GM18505 (cell line): ENCODE measurements around the gene GNB1.
A peak's percentile ranks its signal among the peaks of the same experiment; 100 is the strongest.
"Not testable (repeated sequence)": the region's sequence is repeated elsewhere in the genome, so short reads cannot be mapped to it uniquely, and the experiment has no call there.

Experiments
- ATAC-seq: cut with Tn5 transposase; IDR thresholded peaks from one replicate; pipeline ENCODE4 v1.9.1; 2021; ENCODE audit not compliant: unreplicated experiment
- POLR2A ChIP-seq: IDR thresholded peaks from 4 replicates; pipeline ENCODE4 v1.6.1; 2011; ENCODE audit warnings: borderline replicate concordance; ENCODE audit not compliant: insufficient read depth, insufficient read length; ENCODE audit errors: extremely low read depth

GNB1 gene

DNA sequence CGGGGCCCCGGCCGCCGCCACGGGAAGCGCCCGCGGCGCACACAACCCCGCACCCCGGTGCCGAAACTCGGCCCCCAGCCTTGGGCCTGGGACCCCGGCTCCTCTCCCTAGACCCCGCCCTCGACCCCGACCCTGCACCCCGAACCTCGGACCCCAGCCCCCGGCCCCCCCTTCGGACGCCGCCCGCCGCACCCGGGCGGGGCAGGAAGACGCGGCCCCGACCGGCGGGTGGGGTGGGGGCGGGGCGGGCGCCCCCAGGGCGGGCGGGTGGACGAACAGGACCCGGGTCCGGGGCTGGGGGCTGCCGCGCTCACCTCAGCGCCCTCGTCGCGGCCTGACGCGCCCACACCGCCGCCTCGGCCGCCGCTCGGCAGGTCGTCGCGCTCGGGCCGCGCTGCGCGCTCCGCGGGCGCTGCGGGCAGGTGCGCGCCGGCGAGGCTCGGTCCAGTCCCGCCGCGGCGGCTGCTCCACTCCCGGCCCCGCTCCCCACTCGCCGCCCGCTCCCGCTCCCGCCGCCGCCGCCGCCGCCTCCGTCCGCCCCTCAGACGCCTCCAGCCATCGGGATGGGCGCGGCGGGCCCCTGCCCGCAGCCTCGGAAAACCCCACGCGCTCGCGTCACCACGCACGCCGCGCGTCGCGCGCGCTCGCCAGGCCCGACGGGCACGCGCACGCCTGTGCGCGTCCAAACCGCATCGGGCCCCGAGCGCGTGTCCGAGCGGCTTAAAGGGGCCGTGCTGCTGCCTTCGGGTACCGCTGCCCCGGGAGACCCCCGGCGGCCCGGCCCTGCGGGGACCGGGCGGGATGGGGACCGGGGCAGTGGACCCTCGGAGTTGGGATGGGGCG lies at the start of gene GNB1:
Gene GNB1, minus strand, starts transcription at position 582 of the 843 bp plus-strand sequence. CDS start 65,634 bp downstream, outside the sequence.
- TF ChIP-seq POLR2A: peak; percentile 60
- ATAC-seq: peak; percentile 64

DNA sequence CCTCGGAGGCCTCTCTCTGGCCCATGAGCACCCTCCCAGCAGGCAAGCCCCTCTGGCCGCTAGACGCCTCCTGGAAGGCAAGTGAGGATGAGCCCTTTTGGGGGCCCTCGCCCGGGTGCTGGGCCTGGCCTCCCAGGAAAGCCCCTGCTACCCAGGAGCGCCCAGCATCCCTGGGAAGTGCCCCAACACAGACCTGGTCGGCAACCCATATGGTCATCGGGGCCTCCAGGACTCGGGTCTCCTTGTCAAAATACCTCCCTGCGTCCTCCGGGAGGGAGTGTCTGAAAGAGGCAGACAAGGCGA lies 49.2 kb upstream of the GNB1 start:
- no peak for ATAC-seq
- TF ChIP-seq POLR2A: no peak

DNA sequence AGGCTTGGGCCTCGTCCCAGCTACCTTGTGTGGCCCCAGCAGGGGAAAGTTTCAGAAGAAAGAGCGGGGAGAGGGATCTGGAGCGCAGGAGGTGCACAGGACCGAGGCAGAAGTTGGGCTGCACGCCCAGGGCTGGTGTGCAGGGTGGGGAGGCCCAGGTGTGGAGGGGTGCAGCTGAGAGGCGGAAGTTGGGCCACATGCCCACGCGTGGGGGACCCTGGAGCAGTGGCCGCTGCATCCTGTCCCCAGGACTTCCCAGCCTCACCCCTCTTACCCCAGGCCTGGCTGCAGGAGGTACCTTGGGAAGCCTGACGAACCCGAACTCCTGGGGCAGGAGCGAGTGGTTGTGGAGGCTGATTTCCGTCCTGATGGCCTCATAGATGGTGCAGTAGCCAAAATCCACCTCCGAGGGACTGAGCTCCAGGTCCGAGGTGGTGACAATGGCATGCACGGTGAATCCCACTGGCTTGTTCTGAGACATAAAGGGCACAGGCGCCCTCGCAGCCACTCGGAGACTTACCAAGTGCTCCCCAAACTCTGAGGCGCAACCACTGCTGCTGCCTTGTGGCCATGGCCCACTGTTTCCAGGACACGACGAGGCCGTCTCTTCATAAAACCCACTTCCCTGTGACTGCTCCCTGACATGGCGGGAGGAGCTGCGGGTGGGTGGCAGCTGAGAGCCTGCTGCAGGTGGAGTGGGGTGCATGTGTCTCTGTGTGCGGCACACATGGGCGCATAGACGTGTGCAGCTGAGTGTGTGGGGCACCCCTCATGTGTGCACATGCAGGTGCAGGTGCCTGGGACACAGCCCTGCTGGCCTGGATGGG lies 48.6 kb upstream of the GNB1 start:
- ATAC-seq: no peak
- TF ChIP-seq POLR2A: no peak

DNA sequence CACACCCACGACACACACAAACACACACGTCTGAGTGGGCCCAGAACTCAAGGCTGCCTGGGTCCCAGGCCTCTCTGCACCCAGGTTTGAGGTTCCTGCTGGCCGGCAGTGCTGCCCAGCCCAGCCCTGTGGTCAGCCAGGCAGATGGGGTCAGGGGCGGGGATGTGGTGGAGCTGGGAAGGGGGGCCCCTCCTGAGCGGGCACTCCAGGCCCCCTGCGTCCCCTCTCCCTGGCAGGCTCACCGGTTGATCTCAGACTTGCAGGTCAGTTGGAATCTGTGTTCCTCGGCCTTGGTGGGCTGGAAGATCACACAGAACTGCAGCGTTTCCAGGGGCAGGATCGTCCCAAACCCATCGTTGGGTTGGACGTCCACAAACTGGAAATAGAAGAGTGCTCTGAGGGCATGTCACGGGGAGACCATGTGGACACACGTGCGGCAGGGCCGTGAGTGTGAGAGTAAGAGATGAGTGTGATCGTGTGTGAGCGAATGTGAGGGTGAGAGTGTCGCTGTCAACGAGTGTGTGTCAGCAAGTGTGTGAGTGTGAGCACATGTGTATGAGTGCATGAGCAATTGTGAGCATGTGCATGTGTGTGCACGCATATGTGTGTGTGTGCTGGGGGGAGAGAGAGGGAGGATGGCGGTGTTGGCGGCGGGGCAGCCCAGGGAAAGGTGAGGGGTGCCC lies 47.9 kb upstream of the GNB1 start:
- no peak for ATAC-seq

DNA sequence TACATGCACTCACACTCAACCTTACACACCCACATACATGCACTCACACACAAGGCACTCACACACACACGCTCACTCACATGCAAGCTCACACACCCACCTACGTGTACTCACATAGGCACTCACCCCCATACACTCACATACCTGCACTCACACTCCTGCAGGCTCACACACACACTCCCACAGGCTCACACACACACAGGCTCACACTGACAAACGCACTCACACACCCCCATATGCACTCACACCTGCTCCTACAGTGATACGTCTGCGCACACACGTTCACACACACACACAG lies 47.3 kb upstream of the GNB1 start:
- ATAC-seq: no peak
- TF ChIP-seq POLR2A: no peak

More for the DNA sequence above, 47.9 kb upstream of the GNB1 start:
- no peak for TF ChIP-seq POLR2A

DNA sequence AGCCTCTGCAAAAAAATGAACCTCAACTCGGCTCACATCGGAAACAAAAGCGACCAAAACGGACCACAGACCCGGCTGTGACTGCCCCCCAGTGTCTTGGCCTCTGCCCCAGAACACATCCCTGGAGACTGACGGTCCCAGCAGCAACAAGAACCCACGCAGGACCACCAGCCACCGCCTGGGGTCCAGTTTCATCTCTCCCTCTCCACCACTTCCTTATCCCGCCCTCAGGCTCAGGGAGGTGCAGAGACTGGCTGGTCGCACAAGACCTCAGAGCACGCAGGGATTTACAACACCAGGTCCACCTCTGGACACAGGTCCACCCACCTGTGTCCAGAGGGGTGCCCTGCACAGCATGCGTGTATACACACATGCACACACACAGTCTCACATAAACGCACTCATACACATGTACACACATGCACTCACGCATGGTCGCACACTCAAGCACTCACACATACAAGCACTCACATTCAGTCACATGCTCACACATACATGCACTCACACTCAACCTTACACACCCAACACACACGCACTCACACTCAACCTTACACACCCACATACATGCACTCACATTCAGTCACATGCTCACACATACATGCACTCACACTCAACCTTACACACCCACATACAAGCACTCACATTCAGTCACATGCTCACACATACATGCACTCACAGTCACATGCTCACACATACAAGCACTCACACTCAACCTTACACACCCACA lies 46.8 kb upstream of the GNB1 start:
- TF ChIP-seq POLR2A: no peak
- no peak for ATAC-seq

DNA sequence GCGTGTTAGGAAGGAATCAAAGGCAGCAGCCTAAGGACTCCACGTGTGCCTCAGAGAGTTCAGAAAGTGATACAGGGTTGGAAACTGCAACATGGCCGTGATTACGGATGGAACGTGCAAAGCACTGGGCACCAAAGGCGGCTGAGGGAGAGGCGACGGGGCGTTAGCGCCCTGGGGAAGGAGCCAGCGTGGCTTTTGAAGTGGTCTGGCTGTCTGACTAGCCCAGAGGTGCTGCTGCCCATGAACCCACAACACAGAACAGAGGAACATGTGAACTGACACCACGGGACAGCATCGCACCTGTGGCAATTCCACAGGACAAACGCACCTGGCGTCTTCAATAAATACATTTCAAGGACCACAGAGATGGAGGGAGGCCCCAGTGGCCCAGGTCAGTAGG lies 46.2 kb upstream of the GNB1 start:
- ATAC-seq: no peak
- TF ChIP-seq POLR2A: no peak

DNA sequence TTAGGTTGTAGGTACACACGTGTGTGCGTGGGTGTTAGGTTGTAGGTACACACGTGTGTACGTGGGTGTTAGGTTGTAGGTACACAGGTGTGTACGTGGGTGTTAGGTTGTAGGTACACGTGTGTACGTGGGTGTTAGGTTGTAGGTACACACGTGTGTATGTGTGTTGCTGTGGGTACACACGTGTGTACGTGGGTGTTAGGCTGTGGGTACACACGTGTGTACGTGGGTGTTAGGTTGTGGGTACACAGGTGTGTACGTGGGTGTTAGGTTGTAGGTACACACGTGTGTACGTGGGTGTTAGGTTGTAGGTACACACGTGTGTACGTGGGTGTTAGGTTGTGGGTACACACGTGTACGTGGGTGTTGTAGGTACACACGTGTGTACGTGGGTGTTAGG lies 44.0 kb upstream of the GNB1 start:
- not testable (repeated sequence) for ATAC-seq

DNA sequence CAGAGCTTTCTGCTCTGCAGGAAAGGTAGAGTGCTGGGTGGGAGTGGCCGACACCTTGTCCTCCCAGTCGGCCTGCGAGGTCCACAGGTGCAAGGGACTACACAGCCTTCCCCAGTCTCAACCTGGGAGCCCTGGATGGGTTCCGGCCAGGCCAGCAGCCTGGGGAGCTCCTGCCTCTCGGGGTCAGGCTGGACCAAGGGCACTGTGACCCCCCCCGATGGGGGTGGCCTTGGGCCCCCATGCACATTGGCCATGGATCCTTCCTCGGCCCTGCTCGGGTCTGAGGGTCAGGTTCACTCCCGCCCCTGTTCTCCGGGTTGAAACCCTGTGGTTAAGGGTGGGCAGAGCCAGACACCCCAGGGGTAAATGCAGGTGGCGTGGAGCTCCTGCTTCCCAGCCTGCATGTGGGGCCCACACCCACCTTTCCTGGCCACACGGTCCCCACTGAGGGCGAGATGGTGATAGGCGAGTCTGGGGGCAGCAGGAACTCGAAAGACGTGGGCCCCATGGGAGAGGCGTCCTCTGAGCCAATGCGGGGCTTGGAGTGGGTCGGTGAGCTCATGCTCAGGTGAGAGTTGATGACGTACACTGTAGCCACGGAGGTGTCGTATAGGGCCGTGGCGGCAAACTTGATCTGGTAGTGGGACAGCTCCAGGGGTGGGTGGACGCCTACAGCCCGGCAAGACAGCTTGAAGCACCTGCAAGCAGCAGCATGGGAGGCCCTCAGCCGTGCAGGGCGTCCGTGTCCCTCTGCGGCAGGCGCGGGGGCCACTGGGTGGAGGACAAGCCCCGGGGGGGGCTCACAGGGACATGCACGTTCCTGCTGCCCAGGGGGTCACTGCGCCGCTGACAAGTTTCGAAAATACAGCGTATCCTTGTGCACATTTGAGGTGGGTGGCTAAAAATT lies 39.0 kb upstream of the GNB1 start:
- no peak for TF ChIP-seq POLR2A
- ATAC-seq: no peak

DNA sequence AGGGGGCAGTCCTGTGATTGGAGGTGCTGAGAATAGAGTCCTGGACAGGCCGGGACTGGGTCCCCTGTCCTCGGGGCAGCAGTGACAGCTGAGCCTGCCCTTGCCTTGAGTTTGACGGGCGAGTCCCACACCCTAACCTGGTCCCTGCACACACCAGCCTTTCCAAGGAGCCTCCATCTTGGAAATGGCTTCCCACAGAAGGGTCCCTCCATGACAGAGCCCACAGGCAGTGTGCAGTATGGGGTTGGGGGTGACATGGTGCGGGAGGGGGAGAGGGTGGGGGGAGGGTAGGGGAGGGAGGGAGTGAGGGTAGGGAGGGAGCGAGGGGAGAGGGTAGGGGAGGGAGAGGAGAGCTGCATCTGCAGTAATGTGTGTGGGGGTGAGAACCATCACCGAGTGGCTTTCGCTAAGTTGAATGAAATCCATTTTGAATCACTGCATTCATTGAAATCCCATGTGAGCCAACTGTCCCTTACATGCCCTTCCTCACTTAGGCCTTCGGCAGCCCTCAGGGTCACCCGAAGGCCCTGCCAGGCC lies 38.3 kb upstream of the GNB1 start:
- no peak for ATAC-seq
- TF ChIP-seq POLR2A: no peak

DNA sequence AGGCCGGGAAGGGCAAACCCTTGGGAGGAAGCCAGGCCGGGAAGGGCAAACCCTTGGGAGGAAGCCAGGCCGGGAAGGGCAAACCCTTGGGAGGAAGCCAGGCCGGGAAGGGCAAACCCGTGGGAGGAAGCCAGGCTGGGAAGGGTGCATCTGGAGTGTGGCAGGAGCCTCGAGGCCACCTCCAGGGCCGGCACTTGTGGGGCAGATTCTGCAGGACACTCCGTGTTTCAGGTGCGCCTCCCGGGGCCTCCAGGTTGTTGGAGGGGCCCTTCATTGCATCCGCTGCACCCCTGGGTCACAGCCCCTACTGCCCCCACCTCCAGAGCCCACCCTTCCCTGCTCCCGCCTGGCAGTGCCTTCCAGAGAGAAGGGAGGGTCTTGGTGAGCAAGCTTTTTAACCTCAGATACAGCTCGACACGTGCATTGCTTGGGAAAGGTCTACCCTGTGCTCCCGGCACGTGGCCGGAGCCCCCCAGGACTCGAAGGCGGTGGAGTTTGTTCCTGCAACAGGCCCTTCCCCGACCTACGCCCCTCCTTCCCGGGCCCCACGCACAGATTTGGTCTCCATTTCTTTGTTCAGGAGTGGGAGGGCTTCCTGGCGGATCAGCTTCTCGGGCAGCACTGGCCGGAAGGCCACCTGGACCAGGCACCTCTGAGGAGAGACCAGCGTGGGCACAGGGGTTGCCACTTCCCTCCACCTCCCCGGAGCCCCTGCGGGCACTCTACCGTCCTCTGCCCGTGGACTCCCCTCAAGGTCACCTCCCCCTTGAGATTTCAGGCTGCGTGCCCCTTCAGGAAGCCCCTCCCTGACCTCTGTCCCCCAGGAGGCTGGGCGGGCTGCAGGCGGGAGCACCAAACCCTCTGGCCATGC lies 37.6 kb upstream of the GNB1 start:
- no peak for TF ChIP-seq POLR2A
- no peak for ATAC-seq
